Peyer's patch (tissue), 4 donors: ENCODE results near the gene SUPT5H. TPM values are rescaled to one million over a fixed set of nuclear protein-coding genes. Genes with fewer than 3 reads are reported as not detected.

Source experiments
- DNase-seq, 3 donors: peaks; one replicate each; pipeline ENCODE4 v3.0.0-alpha.2; 2017 to 2019
- H3K27ac ChIP-seq, 4 donors: fragments of 200-600 bp; sonication (generic); one replicate each; pipeline ENCODE4 v1.5.1; 2016 to 2019
- H3K27me3 ChIP-seq, 2 donors: fragments of 200-600 bp; sonication (generic); one replicate each; pipeline ENCODE4 v1.5.1; 2019
- H3K36me3 ChIP-seq, 3 donors: fragments of 200-600 bp; sonication (generic); one replicate each; pipeline ENCODE4 v1.5.1; 2016 to 2019
- H3K4me1 ChIP-seq, 4 donors: fragments of 200-600 bp; sonication (generic); one replicate each; pipeline ENCODE4 v1.5.1; 2016 to 2019
- H3K4me3 ChIP-seq, 4 donors: fragments of 200-600 bp; sonication (generic); 1 replicate in 3 of 4; 2 replicates in 1 of 4; pipeline ENCODE4 v1.5.1; 2016 to 2019; ENCODE audit warnings: mild to moderate bottlenecking in 1 of 4
- H3K9me3 ChIP-seq, 4 donors: fragments of 200-600 bp; sonication (generic); one replicate each; pipeline ENCODE4 v1.5.1; 2016 to 2019; ENCODE audit warnings: mild to moderate bottlenecking in 1 of 4
- CTCF ChIP-seq, 6 experiments: fragments of 450-650 bp in 4 of 6; fragments of 200-600 bp in 2 of 6; sonication (generic) in 1 of 6; IDR thresholded peaks; one replicate each; pipeline ENCODE4 v1.5.1; 2017 to 2019; ENCODE audit warnings: antibody characterized with exemption in 6 of 6, mild to moderate bottlenecking in 3 of 6, moderate library complexity in 1 of 6
- POLR2A ChIP-seq, 2 donors: fragments of 450-650 bp; IDR thresholded peaks; one replicate each; pipeline ENCODE4 v1.5.1; 2017; ENCODE audit warnings: antibody characterized with exemption in 2 of 2, mild to moderate bottlenecking in 2 of 2, moderate library complexity in 2 of 2
- total RNA-seq, 4 donors: library from RNA; depleted of rRNA; stranded (reverse); fragments of >200 nt; gene quantifications; one replicate each; pipeline ENCODE4 v1.1.0, GENCODE V29; 2016

Gene SUPT5H
- total RNA-seq, 4 donors from 2014 or later, result 98.4 to 173 (median 160) TPM

GRCh38 chr19:39509233-39509632, 63.9 kb downstream of the SUPT5H start:
- Histone ChIP-seq H3K9me3 (no peaks in the 10 kb centered on the region), H3K27ac (no peak overlapping the region), H3K27me3 (peaks cover 0 to 19% of the 10 kb centered on the region in 2 donors), H3K4me1 (peaks cover 0 to 9% (median 0%) of the 10 kb centered on the region in 4 donors), H3K4me3 (no peak overlapping the region), H3K36me3 (no peaks in the 10 kb centered on the region)
- no peak for DNase-seq
- TF ChIP-seq CTCF (IDR thresholded peaks at IDR 0.05), result no peak
- TF ChIP-seq POLR2A (IDR thresholded peaks at IDR 0.05), result no peak

- no peak overlapping the region for H3K27ac ChIP-seq
- H3K4me1 ChIP-seq, result peaks cover 4 to 15% (median 12%) of the 10 kb centered on the region in 4 donors
- no peak overlapping the region for H3K4me3 ChIP-seq
- TF ChIP-seq CTCF (IDR thresholded peaks at IDR 0.05), result no peak
- no peak for TF ChIP-seq POLR2A (IDR thresholded peaks at IDR 0.05)
- H3K27me3 ChIP-seq, result peaks cover 0 to 26% of the 10 kb centered on the region in 2 donors
- H3K36me3 ChIP-seq, result no peaks in the 10 kb centered on the region
- no peaks in the 10 kb centered on the region for H3K9me3 ChIP-seq
- no peak for DNase-seq
These were observed 67.6 kb downstream of the SUPT5H start for GRCh38 chr19:39512988-39513387.

- Histone ChIP-seq H3K36me3 (no peaks in the 10 kb centered on the region), H3K27me3 (peaks cover 0 to 21% of the 10 kb centered on the region in 2 donors), H3K9me3 (no peaks in the 10 kb centered on the region), H3K27ac (no peak within 1 kb of the TSS), H3K4me3 (peak within 1 kb of the TSS in 3 of 4 donors; percentile 33 to 38 (median 36)), H3K4me1 (peaks cover 4 to 15% (median 12%) of the 10 kb centered on the region in 4 donors)
- no peak for DNase-seq
- no peak for TF ChIP-seq POLR2A (IDR thresholded peaks at IDR 0.05)
- no peak for TF ChIP-seq CTCF (IDR thresholded peaks at IDR 0.05)
These were observed 69.6 kb downstream of the SUPT5H start, which contains the start of gene SELENOV for GRCh38 chr19:39514840-39515550. Gene SELENOV, plus strand, starts transcription at chr19:39515139. Its CDS starts 74 bp downstream, at chr19:39515213.

- Histone ChIP-seq H3K9me3 (no peaks in the 10 kb centered on the region), H3K27ac (no peak overlapping the region), H3K4me3 (peak overlapping the region in 3 of 4 donors; percentile 33 to 38 (median 36)), H3K36me3 (no peaks in the 10 kb centered on the region), H3K27me3 (peaks cover 0 to 21% of the 10 kb centered on the region in 2 donors), H3K4me1 (peaks cover 4 to 15% (median 12%) of the 10 kb centered on the region in 4 donors)
- DNase-seq, result no peak
- TF ChIP-seq POLR2A (IDR thresholded peaks at IDR 0.05) (no peak), CTCF (IDR thresholded peaks at IDR 0.05) (no peak)
These were observed 70.3 kb downstream of the SUPT5H start for GRCh38 chr19:39515551-39516191.

- Histone ChIP-seq H3K9me3 (no peaks in the 10 kb centered on the region), H3K27me3 (peaks cover 0 to 21% of the 10 kb centered on the region in 2 donors), H3K4me3 (no peak overlapping the region), H3K27ac (no peak overlapping the region), H3K36me3 (no peaks in the 10 kb centered on the region), H3K4me1 (peaks cover 4 to 15% (median 12%) of the 10 kb centered on the region in 4 donors)
- no peak for DNase-seq
- no peak for TF ChIP-seq CTCF (IDR thresholded peaks at IDR 0.05)
- no peak for TF ChIP-seq POLR2A (IDR thresholded peaks at IDR 0.05)
These were observed 70.9 kb downstream of the SUPT5H start for GRCh38 chr19:39516270-39516669.
